Left ventricle myocardium superior (tissue), 1 donor: ENCODE data around the gene ENOPH1. TPM values are rescaled to one million over a fixed set of nuclear protein-coding genes. Genes with fewer than 3 reads are reported as not detected.

Experiments used
- ATAC-seq: fragments of 200-7000 bp; cut with Tn5 transposase; one replicate; pipeline ENCODE4 v1.9.1; 2020; ENCODE audit warnings: mild to moderate bottlenecking, moderate library complexity
- DNase-seq: peaks from one replicate; pipeline ENCODE4 v3.0.0-alpha.2; 2020
- intact Hi-C: fragments of 100-400 bp; cut with micrococcal nuclease; formaldehyde crosslinking; loops from one replicate; pipeline ENCODE4 v1.11.0; 2022
- total RNA-seq: library from RNA; stranded (reverse); fragmentation: NEBNext Ultra II Directional; extraction: Animal tissue kit (Norgen Biotek cat#: 25700); gene quantifications from one replicate; pipeline ENCODE4 v1.2.1, GENCODE V29; 2021
- donor health status: DM: no; HTN: yes; CAD: no; lungs with severe emphysema.

Gene ENOPH1
- total RNA-seq, 1 donor from 2014 or later: 14.5 TPM

DNA sequence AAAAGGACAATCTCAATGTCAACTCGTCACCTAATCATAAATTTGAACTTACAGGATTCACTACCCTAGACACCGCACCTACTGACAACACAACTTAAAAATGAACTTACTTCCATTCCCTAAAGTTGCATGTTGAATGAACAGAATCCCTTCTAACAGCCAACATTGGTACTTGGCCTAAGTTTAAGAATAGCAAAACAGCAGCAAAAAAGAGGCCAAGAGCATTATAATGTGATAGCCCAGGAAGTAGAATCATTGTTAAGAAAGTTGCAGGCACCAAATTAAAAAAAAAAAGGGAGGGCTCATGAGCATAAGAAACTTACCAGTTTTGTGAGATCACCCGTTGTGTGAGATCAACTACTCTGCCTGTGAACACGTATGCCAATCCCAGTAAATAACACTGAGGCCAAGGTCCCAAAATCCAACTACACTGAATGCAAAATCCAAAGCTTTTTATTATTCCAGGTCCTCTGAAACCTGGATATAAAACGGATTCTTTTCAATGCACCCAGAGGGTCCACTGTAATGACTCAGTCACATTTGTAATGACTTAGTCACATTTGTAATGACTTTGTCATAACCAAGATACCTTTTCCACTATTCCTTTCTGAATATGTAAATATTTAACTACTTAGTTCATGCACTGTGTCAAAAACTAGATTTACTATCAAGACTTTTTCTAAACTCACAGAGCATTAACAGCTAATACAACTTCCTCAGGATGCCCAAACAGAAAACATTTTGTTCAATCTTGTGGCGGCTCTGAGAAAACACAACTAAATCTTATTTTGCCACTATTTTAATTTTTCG, 6.9 kb upstream of the ENOPH1 start:
- intact Hi-C loops: no loop called here
- ATAC-seq (no peak), DNase-seq (no peak)

DNA sequence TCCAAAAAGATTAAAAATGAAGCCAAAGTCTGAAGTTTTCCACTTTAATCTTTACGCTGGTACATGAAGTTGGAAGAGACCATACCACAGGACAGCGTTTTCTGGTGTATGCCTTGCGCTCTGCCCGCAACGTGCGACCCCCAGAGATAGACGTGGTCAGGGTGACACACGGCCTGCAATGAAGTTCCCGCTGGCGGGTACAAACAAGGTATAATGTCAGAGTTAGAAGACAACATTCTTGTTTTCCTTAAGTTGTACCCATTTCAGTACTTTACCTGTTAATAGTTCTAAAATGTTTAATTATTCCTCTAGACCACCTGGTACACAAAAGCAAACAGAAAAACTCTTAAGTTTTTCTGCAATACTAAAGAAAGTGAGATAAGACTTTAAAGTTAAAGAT, 4.9 kb upstream of the ENOPH1 start:
- intact Hi-C loops: loop anchor here (5.0 kb wide), 1 partner anchor 48 kb away; no protein-coding TSS in a partner anchor
- no peak for DNase-seq
- no peak for ATAC-seq

GRCh38 chr4:82428526-82428968, 1.8 kb upstream of the ENOPH1 start:
- no peak for DNase-seq
- intact Hi-C loops: loop anchor here (5.0 kb wide), 1 partner anchor 51 kb away; no protein-coding TSS in a partner anchor
- no peak for ATAC-seq

GRCh38 chr4:82428969-82429727, 1.2 kb upstream of the ENOPH1 start:
- intact Hi-C loops: loop anchor here (5.0 kb wide), 1 partner anchor 52 kb away; no protein-coding TSS in a partner anchor
- ATAC-seq: peak; percentile 88
- DNase-seq: peak; percentile 96

DNA sequence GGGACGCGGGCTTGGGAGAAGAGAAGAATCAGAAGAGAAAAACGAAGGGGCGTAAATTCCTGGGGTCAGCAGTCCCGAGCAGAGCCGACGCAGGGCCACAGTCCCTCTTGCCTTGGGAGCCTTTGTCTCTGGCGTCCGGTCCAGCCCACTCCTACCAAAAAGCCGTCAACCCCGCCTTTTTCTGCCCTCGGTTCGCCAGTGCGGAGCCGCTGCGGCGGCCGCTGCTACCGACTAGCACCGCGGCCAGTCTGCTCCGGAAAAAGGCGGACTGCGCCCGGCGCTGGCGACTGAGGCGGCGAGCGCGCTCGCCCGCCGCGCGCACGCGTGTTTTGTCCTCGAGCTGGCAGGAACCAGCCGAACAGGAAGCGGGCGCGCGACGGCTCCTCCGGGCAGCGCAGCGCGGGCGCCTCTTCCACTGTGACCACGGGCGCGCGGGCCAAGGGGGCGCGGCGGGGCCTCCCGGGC, 630 bp upstream of the ENOPH1 start:
- intact Hi-C loops: loop anchor here (5.0 kb wide), 1 partner anchor 52 kb away; no protein-coding TSS in a partner anchor
- DNase-seq (no peak), ATAC-seq (peak; percentile 8)

DNA sequence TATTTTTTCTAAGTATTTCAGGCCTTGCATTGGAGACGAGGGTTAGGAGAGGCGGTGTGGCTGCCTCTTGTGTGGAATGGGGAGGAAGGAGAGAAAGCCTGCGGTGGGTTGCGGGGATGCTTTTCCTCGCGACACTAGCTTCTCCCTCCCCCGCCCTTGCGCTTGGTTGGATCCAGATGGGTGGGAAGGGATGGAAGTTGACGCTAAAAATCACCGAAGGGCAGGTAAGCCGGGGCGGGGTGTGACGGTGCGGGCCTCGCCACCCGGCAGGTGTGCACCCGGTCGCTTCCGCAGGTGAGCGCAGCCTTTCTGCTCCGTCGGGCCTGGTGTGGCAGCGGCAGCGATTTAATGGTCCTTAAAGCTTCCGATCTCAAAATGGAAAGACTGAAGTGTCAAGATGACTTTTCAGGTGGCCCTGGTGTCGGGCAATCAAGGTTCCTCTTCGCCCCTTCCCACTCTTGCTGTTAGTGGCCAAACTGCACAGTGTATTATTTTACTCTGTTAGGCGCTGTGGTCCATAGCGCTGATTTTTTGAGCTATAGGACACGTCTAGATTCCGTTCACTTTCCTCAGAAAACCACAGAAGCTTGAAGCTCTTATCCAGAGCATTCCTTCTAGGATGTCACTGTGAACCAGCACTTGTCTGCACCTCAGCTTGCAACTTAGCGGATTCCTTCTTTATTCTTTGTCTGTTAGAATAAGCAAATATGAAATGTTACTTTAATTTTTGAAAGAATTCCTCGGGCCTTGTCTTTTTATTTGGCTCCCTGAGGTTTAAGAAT, 765 bp downstream of the ENOPH1 start:
- ATAC-seq (no peak), DNase-seq (peak; percentile 40)
- intact Hi-C loops: no loop called here

- no peak for DNase-seq
- no peak for ATAC-seq
- intact Hi-C loops: no loop called here
Measured at GRCh38 chr4:82431831-82432230, 1.4 kb downstream of the ENOPH1 start.

DNA sequence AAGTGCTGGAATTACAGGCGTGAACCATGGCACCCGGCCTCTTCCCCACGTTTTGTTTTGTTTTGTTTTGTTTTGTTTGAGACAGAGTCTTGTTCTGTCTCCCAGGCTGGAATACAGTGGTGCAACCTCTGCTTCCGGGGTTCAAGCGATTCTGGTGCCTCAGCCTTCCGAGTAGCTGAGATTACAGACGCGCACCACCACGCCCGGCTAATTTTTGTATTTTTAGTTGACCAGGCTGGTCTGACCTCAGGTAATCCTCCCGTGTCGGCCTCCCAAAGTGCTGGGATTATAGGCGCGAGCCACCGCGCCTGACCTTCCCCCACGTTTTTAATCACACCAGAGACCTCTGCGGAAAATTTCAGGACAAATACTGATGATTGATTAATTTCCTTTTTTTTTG, 2.2 kb downstream of the ENOPH1 start:
- DNase-seq (no peak), ATAC-seq (no peak)
- intact Hi-C loops: no loop called here

DNA sequence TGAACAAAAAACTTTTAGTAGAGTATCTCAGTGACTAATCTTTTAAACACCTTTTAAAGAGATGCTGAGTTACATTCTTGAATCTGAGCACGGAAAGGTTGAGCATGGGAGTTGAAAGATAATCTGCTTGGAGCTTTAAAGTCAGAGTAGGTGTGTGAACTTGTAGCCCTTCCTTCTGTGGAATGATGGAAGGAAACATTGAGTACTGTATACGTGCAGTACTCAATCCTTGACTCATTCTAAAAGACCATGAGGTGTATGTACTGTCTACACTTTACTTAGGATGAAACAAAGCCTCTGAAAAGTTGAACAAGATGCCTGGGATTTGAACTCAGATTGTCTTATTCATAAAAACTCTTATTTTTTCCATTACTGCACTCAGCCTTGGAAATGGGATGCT, 3.4 kb downstream of the ENOPH1 start:
- ATAC-seq (no peak), DNase-seq (no peak)
- intact Hi-C loops: no loop called here

- intact Hi-C loops: no loop called here
- ATAC-seq (no peak), DNase-seq (no peak)
Measured at GRCh38 chr4:82434949-82435348, 4.6 kb downstream of the ENOPH1 start.

DNA sequence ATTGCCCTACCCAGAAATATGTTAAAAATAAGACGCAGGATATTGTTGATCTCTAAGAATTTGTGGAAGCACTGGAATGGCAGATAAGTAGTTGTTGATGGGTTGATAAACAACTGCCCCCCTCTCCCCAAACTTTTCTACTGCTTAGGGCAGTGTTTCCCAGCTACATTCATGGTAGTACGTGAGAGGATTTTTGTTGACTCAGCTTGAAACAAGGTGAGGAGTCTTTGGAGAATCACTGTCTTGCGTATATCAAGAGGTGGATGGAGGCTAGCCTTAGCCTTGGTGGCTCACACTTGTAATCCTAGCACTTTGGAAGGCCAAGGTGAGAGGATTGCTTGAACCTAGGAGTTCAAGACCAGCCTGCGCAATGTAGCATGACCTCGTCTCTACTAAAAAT, 5.7 kb downstream of the ENOPH1 start:
- intact Hi-C loops: no loop called here
- ATAC-seq: no peak
- no peak for DNase-seq

DNA sequence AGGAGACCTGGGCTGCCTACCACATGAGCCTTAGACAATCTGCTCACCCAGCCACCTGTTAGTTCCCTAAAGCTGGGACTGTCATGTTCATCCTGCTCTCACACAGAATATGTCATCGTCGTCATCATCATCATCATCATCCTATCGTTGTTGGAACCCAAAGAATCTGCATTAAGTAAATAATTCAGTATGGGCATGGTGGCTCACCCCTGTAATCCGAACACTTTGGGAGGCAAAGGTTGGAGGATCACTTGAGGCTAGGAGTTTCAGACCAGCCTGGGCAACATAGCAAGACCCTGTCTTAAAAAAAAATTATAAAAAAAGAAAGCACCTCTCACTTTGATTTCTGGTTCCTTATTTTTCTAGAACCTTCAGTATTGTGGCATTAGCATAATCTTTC, 6.4 kb downstream of the ENOPH1 start:
- ATAC-seq: no peak
- no peak for DNase-seq
- intact Hi-C loops: no loop called here

DNA sequence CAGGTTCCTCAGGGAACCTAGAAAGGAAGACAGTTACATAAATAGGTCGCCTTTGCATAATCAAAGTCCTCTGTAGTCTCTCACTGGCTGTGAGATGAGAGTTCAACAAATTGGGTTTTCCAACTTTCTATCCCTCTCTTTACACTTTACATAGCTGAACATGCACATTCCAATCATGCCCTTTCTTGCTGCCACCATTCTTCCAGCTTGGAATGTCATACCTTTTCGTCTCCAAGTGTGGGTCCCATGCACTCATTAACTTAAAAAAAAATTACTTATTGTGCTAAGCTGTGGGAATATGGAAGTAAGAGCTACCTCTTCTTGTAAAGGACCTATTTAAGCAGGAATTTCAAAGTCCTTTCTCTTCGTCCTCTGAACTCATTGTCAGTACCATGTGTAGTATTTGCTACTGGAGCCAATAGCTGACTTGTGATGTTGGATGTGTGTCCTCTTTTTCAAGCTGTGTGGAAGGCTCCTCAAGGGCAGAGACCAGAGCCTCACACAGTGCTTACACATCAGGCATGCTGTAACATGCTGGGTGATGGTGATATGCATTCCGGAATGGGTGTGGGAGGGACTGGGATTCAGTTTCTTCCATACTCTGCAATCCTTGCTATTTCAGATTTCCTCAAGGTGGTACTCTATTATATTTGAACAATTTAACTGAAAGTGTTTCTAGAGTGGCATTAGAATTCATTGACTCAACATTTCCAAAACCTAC, 7.1 kb downstream of the ENOPH1 start:
- no peak for ATAC-seq
- intact Hi-C loops: no loop called here
- no peak for DNase-seq

DNA sequence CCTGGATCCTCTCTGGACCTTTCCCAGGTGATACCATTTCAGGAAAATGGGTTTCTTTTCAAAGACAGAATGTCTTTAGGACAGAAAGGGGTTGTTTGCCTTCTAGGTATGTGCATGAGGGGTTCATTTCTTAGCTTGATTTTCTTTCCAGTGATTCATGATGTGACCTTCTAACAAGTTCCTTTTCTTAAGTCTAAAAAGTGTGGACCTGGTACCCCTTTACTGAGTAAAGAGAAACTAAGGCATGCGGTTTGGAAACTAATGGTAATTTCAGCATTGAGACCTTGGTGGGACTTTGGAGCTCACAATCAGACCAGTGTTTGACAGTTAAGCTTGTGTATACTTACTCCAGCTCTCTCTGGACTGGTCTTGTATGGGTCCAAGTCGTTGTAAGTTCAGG, 8.7 kb downstream of the ENOPH1 start:
- ATAC-seq: no peak
- intact Hi-C loops: no loop called here
- no peak for DNase-seq

DNA sequence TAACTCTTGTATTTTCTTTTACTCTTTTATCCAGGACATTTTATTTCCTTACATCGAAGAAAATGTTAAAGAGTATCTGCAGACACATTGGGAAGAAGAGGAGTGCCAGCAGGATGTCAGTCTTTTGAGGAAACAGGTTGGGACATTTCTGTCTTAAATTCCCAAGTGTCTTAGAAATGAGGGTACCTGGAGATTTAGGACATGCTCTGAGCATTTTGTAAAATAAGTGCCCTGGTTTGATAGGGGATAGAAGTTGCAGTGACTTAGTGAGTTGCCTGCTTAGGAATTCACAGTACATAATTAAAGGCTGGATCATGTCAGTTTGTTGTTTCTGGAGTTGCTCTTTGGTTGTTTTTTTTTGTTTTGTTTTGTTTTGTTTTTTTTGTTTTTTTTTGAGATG, 17.5 kb downstream of the ENOPH1 start:
- DNase-seq (no peak), ATAC-seq (no peak)
- intact Hi-C loops: no loop called here

GRCh38 chr4:82450966-82451755, 20.8 kb downstream of the ENOPH1 start:
- DNase-seq (no peak), ATAC-seq (no peak)
- intact Hi-C loops: no loop called here

DNA sequence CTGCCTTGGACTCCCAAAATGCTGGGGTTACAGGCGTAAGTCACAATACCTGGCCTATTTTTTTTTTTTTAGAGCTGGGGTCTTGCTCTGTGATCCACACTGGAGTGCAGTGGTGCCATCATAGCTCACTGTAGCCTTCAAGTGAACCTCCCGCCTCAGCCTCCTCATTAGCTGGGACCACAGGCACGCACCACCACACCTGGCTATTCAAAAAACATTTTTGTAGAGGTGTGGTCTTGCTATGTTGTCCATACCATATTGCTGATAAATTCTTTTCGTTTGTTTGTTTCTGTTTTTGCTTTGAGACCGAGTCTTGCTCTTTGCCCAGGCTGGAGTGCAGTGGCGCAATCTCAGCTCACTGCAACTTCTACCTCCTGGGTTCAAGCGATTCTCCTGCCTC, 21.6 kb downstream of the ENOPH1 start:
- no peak for ATAC-seq
- DNase-seq: no peak
- intact Hi-C loops: no loop called here

DNA sequence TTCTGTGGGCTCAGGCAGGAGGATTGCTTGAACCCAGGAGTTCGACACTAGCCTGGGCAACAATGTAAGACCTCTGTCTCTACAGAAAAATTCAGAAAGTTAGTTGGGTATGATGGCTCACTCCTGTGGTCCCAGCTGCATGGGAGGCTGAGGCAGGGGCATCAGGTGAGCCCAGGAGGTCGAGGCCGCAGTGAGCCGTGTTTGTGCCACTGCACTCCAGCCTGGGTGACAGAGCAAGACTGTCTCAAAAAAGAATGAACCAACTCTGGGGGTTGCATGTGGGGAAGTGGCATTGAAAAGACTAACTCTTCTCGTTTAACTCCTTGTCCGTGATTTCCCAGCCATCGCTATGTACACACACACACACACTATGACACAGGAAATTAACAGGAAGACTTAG, 26.9 kb downstream of the ENOPH1 start:
- DNase-seq (no peak), ATAC-seq (no peak)
- intact Hi-C loops: no loop called here
